Measurements from ENCODE around the gene FBXO41.
"Not testable (repeated sequence)": the region's sequence is repeated elsewhere in the genome, so short reads cannot be mapped to it uniquely, and the experiment has no call there.

The FBXO41 gene

GRCh38 chr2:73262691-73263429 is 21.4 kb downstream of the FBXO41 start:
- H3K4me1 Mint-ChIP-seq (ENCODE audit: low read depth); H3K4me3 Mint-ChIP-seq; intact Hi-C loops (cut with micrococcal nuclease); H3K9me3 Mint-ChIP-seq; H3K27ac Mint-ChIP-seq; H3K27me3 Mint-ChIP-seq: not testable (repeated sequence)
- peaks cover 85% of the 10 kb centered on the region for H3K36me3 Mint-ChIP-seq (ENCODE audit: low read depth)

- no peaks in the 10 kb centered on the region for H3K9me3 Mint-ChIP-seq
- intact Hi-C loops (cut with micrococcal nuclease) = no loop called here
- no peak overlapping the region for H3K27ac Mint-ChIP-seq
- H3K27me3 Mint-ChIP-seq = no peaks in the 10 kb centered on the region
- peaks cover 5% of the 10 kb centered on the region for H3K4me1 Mint-ChIP-seq (ENCODE audit: low read depth)
- H3K4me3 Mint-ChIP-seq = no peak overlapping the region
- H3K36me3 Mint-ChIP-seq (ENCODE audit: low read depth) = peaks cover 84% of the 10 kb centered on the region
Observed at GRCh38 chr2:73262108-73262651, 22.1 kb downstream of the FBXO41 start.

- Mint-ChIP-seq H3K4me1 (ENCODE audit: low read depth) (peaks cover 5% of the 10 kb centered on the region), H3K4me3 (no peak overlapping the region), H3K9me3 (no peaks in the 10 kb centered on the region), H3K27ac (no peak overlapping the region), H3K36me3 (ENCODE audit: low read depth) (peaks cover 79% of the 10 kb centered on the region), H3K27me3 (no peaks in the 10 kb centered on the region)
- intact Hi-C loops (cut with micrococcal nuclease) = no loop called here
Observed at GRCh38 chr2:73260338-73260984, 23.8 kb downstream of the FBXO41 start.

GRCh38 chr2:73259704-73260337 is 24.5 kb downstream of the FBXO41 start:
- Mint-ChIP-seq H3K9me3 (no peaks in the 10 kb centered on the region), H3K4me3 (no peak overlapping the region), H3K27ac (no peak overlapping the region), H3K4me1 (ENCODE audit: low read depth) (peaks cover 10% of the 10 kb centered on the region), H3K36me3 (ENCODE audit: low read depth) (peaks cover 80% of the 10 kb centered on the region), H3K27me3 (no peaks in the 10 kb centered on the region)
- intact Hi-C loops (cut with micrococcal nuclease) = no loop called here

GRCh38 chr2:73259276-73259675 is 25.0 kb downstream of the FBXO41 start:
- Mint-ChIP-seq H3K4me1 (ENCODE audit: low read depth) (peaks cover 11% of the 10 kb centered on the region), H3K27ac (no peak overlapping the region), H3K9me3 (no peaks in the 10 kb centered on the region), H3K36me3 (ENCODE audit: low read depth) (peaks cover 80% of the 10 kb centered on the region), H3K27me3 (no peaks in the 10 kb centered on the region), H3K4me3 (no peak overlapping the region)
- intact Hi-C loops (cut with micrococcal nuclease) = no loop called here

GRCh38 chr2:73258913-73259215 is 25.4 kb downstream of the FBXO41 start:
- no peak overlapping the region for H3K4me3 Mint-ChIP-seq
- H3K36me3 Mint-ChIP-seq (ENCODE audit: low read depth) = peaks cover 80% of the 10 kb centered on the region
- no peaks in the 10 kb centered on the region for H3K27me3 Mint-ChIP-seq
- peaks cover 14% of the 10 kb centered on the region for H3K4me1 Mint-ChIP-seq (ENCODE audit: low read depth)
- H3K9me3 Mint-ChIP-seq = no peaks in the 10 kb centered on the region
- intact Hi-C loops (cut with micrococcal nuclease) = no loop called here
- no peak overlapping the region for H3K27ac Mint-ChIP-seq

- Mint-ChIP-seq H3K27ac (no peak overlapping the region), H3K4me3 (no peak overlapping the region), H3K36me3 (ENCODE audit: low read depth) (peaks cover 80% of the 10 kb centered on the region), H3K9me3 (no peaks in the 10 kb centered on the region), H3K4me1 (ENCODE audit: low read depth) (peaks cover 19% of the 10 kb centered on the region), H3K27me3 (no peaks in the 10 kb centered on the region)
- intact Hi-C loops (cut with micrococcal nuclease) = no loop called here
Observed at GRCh38 chr2:73258186-73258912, 25.9 kb downstream of the FBXO41 start.

GRCh38 chr2:73257425-73258125 is 26.7 kb downstream of the FBXO41 start:
- Mint-ChIP-seq H3K27ac (no peak overlapping the region), H3K9me3 (no peaks in the 10 kb centered on the region), H3K4me1 (ENCODE audit: low read depth) (peaks cover 27% of the 10 kb centered on the region), H3K4me3 (no peak overlapping the region), H3K36me3 (ENCODE audit: low read depth) (peaks cover 82% of the 10 kb centered on the region), H3K27me3 (no peaks in the 10 kb centered on the region)
- intact Hi-C loops (cut with micrococcal nuclease) = no loop called here

GRCh38 chr2:73257021-73257420 is 27.3 kb downstream of the FBXO41 start:
- H3K36me3 Mint-ChIP-seq (ENCODE audit: low read depth) = peaks cover 87% of the 10 kb centered on the region
- H3K27ac Mint-ChIP-seq = no peak overlapping the region
- H3K27me3 Mint-ChIP-seq = no peaks in the 10 kb centered on the region
- no peak overlapping the region for H3K4me3 Mint-ChIP-seq
- H3K9me3 Mint-ChIP-seq = no peaks in the 10 kb centered on the region
- peaks cover 31% of the 10 kb centered on the region for H3K4me1 Mint-ChIP-seq (ENCODE audit: low read depth)
- intact Hi-C loops (cut with micrococcal nuclease) = no loop called here

GRCh38 chr2:73256618-73256922 is 27.7 kb downstream of the FBXO41 start:
- intact Hi-C loops (cut with micrococcal nuclease) = no loop called here
- Mint-ChIP-seq H3K27me3 (no peaks in the 10 kb centered on the region), H3K9me3 (no peaks in the 10 kb centered on the region), H3K4me3 (no peak overlapping the region), H3K4me1 (ENCODE audit: low read depth) (peaks cover 31% of the 10 kb centered on the region), H3K27ac (no peak overlapping the region), H3K36me3 (ENCODE audit: low read depth) (peaks cover 88% of the 10 kb centered on the region)

- Mint-ChIP-seq H3K4me3 (no peak overlapping the region), H3K4me1 (ENCODE audit: low read depth) (peaks cover 31% of the 10 kb centered on the region), H3K9me3 (no peaks in the 10 kb centered on the region), H3K27me3 (no peaks in the 10 kb centered on the region), H3K36me3 (ENCODE audit: low read depth) (peaks cover 88% of the 10 kb centered on the region), H3K27ac (no peak overlapping the region)
- intact Hi-C loops (cut with micrococcal nuclease) = no loop called here
Observed at GRCh38 chr2:73255907-73256617, 28.2 kb downstream of the FBXO41 start.

- Mint-ChIP-seq H3K36me3 (ENCODE audit: low read depth) (peaks cover 88% of the 10 kb centered on the region), H3K4me1 (ENCODE audit: low read depth) (peaks cover 31% of the 10 kb centered on the region), H3K4me3 (no peak overlapping the region), H3K9me3 (no peaks in the 10 kb centered on the region), H3K27me3 (no peaks in the 10 kb centered on the region), H3K27ac (no peak overlapping the region)
- intact Hi-C loops (cut with micrococcal nuclease) = no loop called here
Observed at GRCh38 chr2:73255007-73255644, 29.2 kb downstream of the FBXO41 start.
